ENCODE data around the gene AARS2.
"Not testable (repeated sequence)": the region's sequence is repeated elsewhere in the genome, so short reads cannot be mapped to it uniquely, and the experiment has no call there.

The AARS2 gene

GRCh38 chr6:44328203-44328602, 15.1 kb upstream of the AARS2 start:
- not testable (repeated sequence) for DNase-seq

- no peak for DNase-seq
These were observed 14.6 kb upstream of the AARS2 start for GRCh38 chr6:44327760-44328159.

- DNase-seq, result no peak
These were observed 13.9 kb upstream of the AARS2 start for GRCh38 chr6:44327096-44327495.

GRCh38 chr6:44321210-44321609, 8.1 kb upstream of the AARS2 start:
- DNase-seq, result no peak

- DNase-seq, result not testable (repeated sequence)
These were observed 4.0 kb upstream of the AARS2 start for GRCh38 chr6:44317136-44317631.

- DNase-seq, result no peak
These were observed 3.3 kb upstream of the AARS2 start for GRCh38 chr6:44316481-44316880.

- no peak for DNase-seq
These were observed 2.8 kb upstream of the AARS2 start for GRCh38 chr6:44315951-44316350.

GRCh38 chr6:44315516-44315915, 2.4 kb upstream of the AARS2 start:
- DNase-seq, result no peak

- DNase-seq, result not testable (repeated sequence)
These were observed 1.5 kb upstream of the AARS2 start for GRCh38 chr6:44314657-44315056.

GRCh38 chr6:44311767-44312166, 1.4 kb downstream of the AARS2 start:
- DNase-seq, result no peak

- no peak for DNase-seq
These were observed 1.8 kb downstream of the AARS2 start for GRCh38 chr6:44311304-44311703.

- DNase-seq, result no peak
These were observed 2.9 kb downstream of the AARS2 start for GRCh38 chr6:44310241-44310640.

- no peak for DNase-seq
These were observed 3.5 kb downstream of the AARS2 start for GRCh38 chr6:44309631-44310030.

- DNase-seq, result no peak
These were observed 4.1 kb downstream of the AARS2 start for GRCh38 chr6:44309092-44309491.

GRCh38 chr6:44307217-44307616, 5.9 kb downstream of the AARS2 start:
- DNase-seq, result no peak

- DNase-seq, result no peak
These were observed 6.4 kb downstream of the AARS2 start for GRCh38 chr6:44306710-44307109.

GRCh38 chr6:44305200-44305725, 7.9 kb downstream of the AARS2 start:
- no peak for DNase-seq

GRCh38 chr6:44304282-44305199, 8.6 kb downstream of the AARS2 start:
- peak; percentile 51 for DNase-seq

- peak; percentile 7 for DNase-seq
These were observed 9.3 kb downstream of the AARS2 start for GRCh38 chr6:44303842-44304241.

GRCh38 chr6:44302856-44303255, 10.3 kb downstream of the AARS2 start:
- peak; percentile 12 for DNase-seq

GRCh38 chr6:44301782-44302564, 11.2 kb downstream of the AARS2 start:
- peak; percentile 17 for DNase-seq

- DNase-seq, result no peak
These were observed 12.0 kb downstream of the AARS2 start for GRCh38 chr6:44301106-44301505.

- no peak for DNase-seq
These were observed 12.8 kb downstream of the AARS2 start for GRCh38 chr6:44300292-44300823.
